ENCODE data around the gene MCOLN1. TPM values are rescaled to one million over a fixed set of nuclear protein-coding genes. Genes with fewer than 3 reads are reported as not detected.

The MCOLN1 gene
- total and polyA plus RNA-seq, 2 of the 4 experiments (the other 2 are of a cell fraction) = 3.4 to 19.6 TPM

DNA sequence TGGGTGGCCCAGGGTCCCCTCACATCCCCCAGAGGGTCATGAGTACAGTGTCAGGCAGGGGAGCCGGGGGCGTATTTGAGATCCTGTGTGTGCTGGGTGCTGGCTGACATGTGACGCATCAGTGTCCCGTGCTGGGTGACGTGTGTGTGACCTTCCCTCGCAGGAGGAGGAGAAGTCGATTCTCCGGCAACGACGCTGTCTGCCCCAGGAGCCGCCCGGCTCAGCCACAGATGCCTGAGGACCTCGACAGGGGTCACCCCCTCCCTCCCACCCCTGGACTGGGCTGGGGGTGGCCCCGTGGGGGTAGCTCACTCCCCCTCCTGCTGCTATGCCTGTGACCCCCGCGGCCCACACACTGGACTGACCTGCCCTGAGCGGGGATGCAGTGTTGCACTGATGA is 38.9 kb downstream of the MCOLN1 start:
- no TSS peak for BruUV-seq (replicated peaks)

More for the DNA sequence above, 38.9 kb downstream of the MCOLN1 start:
- ATAC-seq (ENCODE audit: low read depth) (no peak), DNase-seq (no peak)
- Histone ChIP-seq H3K23ac (ENCODE audit: low read depth, low read length) (no peak overlapping the region), H3K4ac (ENCODE audit: low read depth, low read length) (no peak overlapping the region), H2BK15ac (ENCODE audit: low read depth, low read length) (no peak overlapping the region), H3K79me1 (ENCODE audit: low read depth in 1 of 2, low read length in 2 of 2) (no peaks in the 10 kb centered on the region), H3K9ac (ENCODE audit: low read depth, low read length) (no peak overlapping the region), H3K27ac (ENCODE audit: insufficient read depth, low read length) (no peak overlapping the region), H2BK120ac (ENCODE audit: low read depth, low read length) (no peak overlapping the region), H3K27me3 (ENCODE audit: control insufficient read depth, insufficient read depth, low read length) (no peaks in the 10 kb centered on the region), H4K20me1 (ENCODE audit: insufficient read depth, low read length) (no peaks in the 10 kb centered on the region), H3K18ac (ENCODE audit: low read depth, low read length) (no peak overlapping the region), H2AK5ac (ENCODE audit: low read depth, low read length) (no peak overlapping the region), H2BK20ac (ENCODE audit: low read depth, low read length) (no peak overlapping the region), H4K91ac (ENCODE audit: insufficient read depth, low read depth, low read length) (no peak overlapping the region), H3K4me1 (ENCODE audit: control insufficient read depth, insufficient read depth, low read length) (no peaks in the 10 kb centered on the region), H3K9me3 (ENCODE audit: control insufficient read depth, insufficient read depth, low read length) (no peaks in the 10 kb centered on the region), H2AFZ (replicated peaks; ENCODE audit: low read length, poor library complexity) (no peak overlapping the region), H3K36me3 (ENCODE audit: control insufficient read depth, insufficient read depth, low read length) (peaks cover 42% of the 10 kb centered on the region), H3K9me1 (ENCODE audit: insufficient read depth, low read length) (0 out of 2 replicates have a peak, but pooled peaks cover 3% of the 10 kb centered on the region), H3K4me2 (ENCODE audit: low read depth, low read length) (no peak overlapping the region), H3K56ac (ENCODE audit: extremely low read depth, insufficient read depth, low read length) (no peak overlapping the region), H2BK5ac (ENCODE audit: low read depth, low read length, poor library complexity, severe bottlenecking) (no peak overlapping the region), H3K4me3 (ENCODE audit: insufficient read depth, low read depth, low read length) (no peak overlapping the region), H4K8ac (ENCODE audit: low read depth in 2 of 2, low read length in 2 of 2) (no peak overlapping the region), H4K5ac (ENCODE audit: low read depth, low read length) (no peak overlapping the region), H3K14ac (replicated peaks; ENCODE audit: low read depth, low read length) (no peak overlapping the region), H2AK9ac (replicated peaks; ENCODE audit: low read depth, low read length, poor library complexity) (no peak overlapping the region)
- 83% methylated on average over 2 of the region's 17 CpGs; no CpG with 5 or more reads in 1 of the 2 experiments for WGBS, 2 experiments (ENCODE audit: extremely low coverage in 2 of 2, insufficient read length in 1 of 2)
- intact Hi-C loops (cut with micrococcal nuclease) (no loop called here), dilution Hi-C loops (cut with HindIII; ENCODE audit: low sequenced_read_pairs, unreplicated experiment) (no loop called here), in situ Hi-C loops (cut with MboI; ENCODE audit: low sequenced_read_pairs) (no loop called here)
- CTCF ChIA-PET = no interaction called here
- TF ChIP-seq POLR2A (IDR thresholded peaks at IDR 0.05; ENCODE audit: low read depth, low read length) (no peak), CEBPB (IDR thresholded peaks at IDR 0.05; ENCODE audit: low read depth, low read length) (no peak), RAD21 (IDR thresholded peaks at IDR 0.05; ENCODE audit: low read length) (no peak), RCOR1 (IDR thresholded peaks at IDR 0.05; ENCODE audit: insufficient replicate concordance, low read length) (no peak), BHLHE40 (IDR thresholded peaks at IDR 0.05; ENCODE audit: low read depth, low read length) (no peak), MAZ (IDR thresholded peaks at IDR 0.05; ENCODE audit: borderline replicate concordance, low read depth, low read length) (no peak), FOS (IDR thresholded peaks at IDR 0.05; ENCODE audit: low read depth, low read length) (no peak), MXI1 (IDR thresholded peaks at IDR 0.05; ENCODE audit: borderline replicate concordance, low read depth, low read length) (no peak)
- TF ChIP-seq, protein P1, sequence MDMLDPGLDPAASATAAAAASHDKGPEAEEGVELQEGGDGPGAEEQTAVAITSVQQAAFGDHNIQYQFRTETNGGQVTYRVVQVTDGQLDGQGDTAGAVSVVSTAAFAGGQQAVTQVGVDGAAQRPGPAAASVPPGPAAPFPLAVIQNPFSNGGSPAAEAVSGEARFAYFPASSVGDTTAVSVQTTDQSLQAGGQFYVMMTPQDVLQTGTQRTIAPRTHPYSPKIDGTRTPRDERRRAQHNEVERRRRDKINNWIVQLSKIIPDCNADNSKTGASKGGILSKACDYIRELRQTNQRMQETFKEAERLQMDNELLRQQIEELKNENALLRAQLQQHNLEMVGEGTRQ (IDR thresholded peaks at IDR 0.05; ENCODE audit: low read depth, low read length) = no peak
- TF ChIP-seq, protein P2, sequence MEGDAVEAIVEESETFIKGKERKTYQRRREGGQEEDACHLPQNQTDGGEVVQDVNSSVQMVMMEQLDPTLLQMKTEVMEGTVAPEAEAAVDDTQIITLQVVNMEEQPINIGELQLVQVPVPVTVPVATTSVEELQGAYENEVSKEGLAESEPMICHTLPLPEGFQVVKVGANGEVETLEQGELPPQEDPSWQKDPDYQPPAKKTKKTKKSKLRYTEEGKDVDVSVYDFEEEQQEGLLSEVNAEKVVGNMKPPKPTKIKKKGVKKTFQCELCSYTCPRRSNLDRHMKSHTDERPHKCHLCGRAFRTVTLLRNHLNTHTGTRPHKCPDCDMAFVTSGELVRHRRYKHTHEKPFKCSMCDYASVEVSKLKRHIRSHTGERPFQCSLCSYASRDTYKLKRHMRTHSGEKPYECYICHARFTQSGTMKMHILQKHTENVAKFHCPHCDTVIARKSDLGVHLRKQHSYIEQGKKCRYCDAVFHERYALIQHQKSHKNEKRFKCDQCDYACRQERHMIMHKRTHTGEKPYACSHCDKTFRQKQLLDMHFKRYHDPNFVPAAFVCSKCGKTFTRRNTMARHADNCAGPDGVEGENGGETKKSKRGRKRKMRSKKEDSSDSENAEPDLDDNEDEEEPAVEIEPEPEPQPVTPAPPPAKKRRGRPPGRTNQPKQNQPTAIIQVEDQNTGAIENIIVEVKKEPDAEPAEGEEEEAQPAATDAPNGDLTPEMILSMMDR (conservative IDR thresholded peaks at IDR 0.05; ENCODE audit: low read depth, low read length) = no peak
- POLR2A ChIA-PET (ENCODE audit: unreplicated experiment) = no interaction called here

Measured in IMR-90 (cell line).